Activated gamma-delta T cell treated with Interleukin-2 at 50 U/mL for 16 hours (primary cell): ENCODE data around the gene PRKAG2.
"Not testable (repeated sequence)": the region's sequence is repeated elsewhere in the genome, so short reads cannot be mapped to it uniquely, and the experiment has no call there.

Experiments used
- DNase-seq: peaks from one replicate; pipeline ENCODE4 v3.0.0-alpha.2; 2020

PRKAG2 gene

GRCh38 chr7:151876899-151877777 lies at the start of gene PRKAG2:
Gene PRKAG2, minus strand, starts transcription at chr7:151877115. Its CDS starts 495 bp downstream, at chr7:151876620.
- peak; percentile 68 for DNase-seq

- DNase-seq: no peak
Measured at GRCh38 chr7:151926336-151926712, 49.4 kb upstream of the PRKAG2 start.

GRCh38 chr7:151925446-151926335 lies 48.8 kb upstream of the PRKAG2 start:
- no peak for DNase-seq

GRCh38 chr7:151924508-151924907 lies 47.6 kb upstream of the PRKAG2 start:
- DNase-seq: no peak

- no peak for DNase-seq
Measured at GRCh38 chr7:151924001-151924400, 47.1 kb upstream of the PRKAG2 start.

- no peak for DNase-seq
Measured at GRCh38 chr7:151923097-151923876, 46.4 kb upstream of the PRKAG2 start.

GRCh38 chr7:151921451-151921850 lies 44.5 kb upstream of the PRKAG2 start:
- no peak for DNase-seq

- DNase-seq: no peak
Measured at GRCh38 chr7:151920488-151920887, 43.6 kb upstream of the PRKAG2 start.

GRCh38 chr7:151919595-151919994 lies 42.7 kb upstream of the PRKAG2 start:
- DNase-seq: no peak

GRCh38 chr7:151918510-151918843 lies 41.6 kb upstream of the PRKAG2 start:
- no peak for DNase-seq

GRCh38 chr7:151917791-151918509 lies 41.0 kb upstream of the PRKAG2 start:
- no peak for DNase-seq

- no peak for DNase-seq
Measured at GRCh38 chr7:151914051-151914450, 37.1 kb upstream of the PRKAG2 start.

GRCh38 chr7:151910655-151911054 lies 33.7 kb upstream of the PRKAG2 start:
- DNase-seq: not testable (repeated sequence)

- not testable (repeated sequence) for DNase-seq
Measured at GRCh38 chr7:151907115-151907514, 30.2 kb upstream of the PRKAG2 start.

- no peak for DNase-seq
Measured at GRCh38 chr7:151905766-151906165, 28.9 kb upstream of the PRKAG2 start.

GRCh38 chr7:151905353-151905752 lies 28.4 kb upstream of the PRKAG2 start:
- no peak for DNase-seq

- no peak for DNase-seq
Measured at GRCh38 chr7:151904270-151904669, 27.4 kb upstream of the PRKAG2 start.

GRCh38 chr7:151903249-151904032 lies 26.5 kb upstream of the PRKAG2 start:
- DNase-seq: no peak

- no peak for DNase-seq
Measured at GRCh38 chr7:151902311-151902710, 25.4 kb upstream of the PRKAG2 start.

- DNase-seq: no peak
Measured at GRCh38 chr7:151901828-151902227, 24.9 kb upstream of the PRKAG2 start.

- no peak for DNase-seq
Measured at GRCh38 chr7:151900986-151901621, 24.2 kb upstream of the PRKAG2 start.
